ENCODE measurements around the gene LTBP1. TPM values are rescaled to one million over a fixed set of nuclear protein-coding genes. Genes with fewer than 3 reads are reported as not detected.
"Not testable (repeated sequence)": the region's sequence is repeated elsewhere in the genome, so short reads cannot be mapped to it uniquely, and the experiment has no call there.

Gene LTBP1
- total RNA-seq, 2 donors from 2014 or later = 21.2 to 24.8 TPM

DNA sequence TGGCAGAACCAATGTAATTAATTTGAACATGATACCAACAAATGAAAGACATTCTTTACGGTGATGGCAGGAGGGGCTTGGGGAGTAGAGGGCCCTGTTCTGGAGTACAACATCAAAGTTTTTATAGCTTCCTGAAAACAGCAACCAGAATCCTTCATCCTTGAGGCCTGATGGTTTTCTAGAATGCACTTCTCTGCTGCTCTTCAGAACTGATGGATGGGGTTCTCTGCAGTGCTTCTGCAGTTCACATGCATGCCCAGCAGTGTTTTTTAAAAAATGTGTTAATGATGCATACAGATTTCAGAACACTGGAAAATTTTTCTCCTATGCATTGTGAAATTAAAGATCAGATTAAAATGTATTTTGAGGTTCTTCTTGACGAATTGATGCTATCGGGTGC lies 2.5 kb downstream of the LTBP1 start:
- DNase-seq (no peak), ATAC-seq (no peak)
- intact Hi-C loops (cut with DNase I, micrococcal nuclease) = loop anchor here in 1 of 2 donors (10.0 kb wide), 1 partner anchor 174 kb away; no protein-coding TSS in a partner anchor

DNA sequence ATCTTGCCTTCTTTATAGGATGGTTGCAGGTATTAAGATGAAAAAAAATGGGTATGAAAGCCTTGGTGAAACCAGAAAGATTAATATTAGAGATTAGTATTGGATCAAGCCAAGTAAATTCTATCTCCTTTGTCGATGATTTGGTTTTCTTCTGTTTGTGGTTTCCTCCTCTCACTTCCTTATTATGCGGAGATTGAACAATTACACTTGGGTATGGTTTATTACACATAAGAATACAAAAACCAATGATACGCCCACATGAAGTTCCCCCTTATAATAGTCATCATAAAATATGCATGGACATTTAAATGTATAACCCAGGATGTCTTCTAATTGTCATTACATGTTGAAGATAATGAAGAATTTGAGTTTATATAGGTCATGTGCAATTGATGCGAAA lies 4.9 kb downstream of the LTBP1 start:
- no peak for ATAC-seq
- intact Hi-C loops (cut with DNase I, micrococcal nuclease) = no loop called here
- DNase-seq = no peak

DNA sequence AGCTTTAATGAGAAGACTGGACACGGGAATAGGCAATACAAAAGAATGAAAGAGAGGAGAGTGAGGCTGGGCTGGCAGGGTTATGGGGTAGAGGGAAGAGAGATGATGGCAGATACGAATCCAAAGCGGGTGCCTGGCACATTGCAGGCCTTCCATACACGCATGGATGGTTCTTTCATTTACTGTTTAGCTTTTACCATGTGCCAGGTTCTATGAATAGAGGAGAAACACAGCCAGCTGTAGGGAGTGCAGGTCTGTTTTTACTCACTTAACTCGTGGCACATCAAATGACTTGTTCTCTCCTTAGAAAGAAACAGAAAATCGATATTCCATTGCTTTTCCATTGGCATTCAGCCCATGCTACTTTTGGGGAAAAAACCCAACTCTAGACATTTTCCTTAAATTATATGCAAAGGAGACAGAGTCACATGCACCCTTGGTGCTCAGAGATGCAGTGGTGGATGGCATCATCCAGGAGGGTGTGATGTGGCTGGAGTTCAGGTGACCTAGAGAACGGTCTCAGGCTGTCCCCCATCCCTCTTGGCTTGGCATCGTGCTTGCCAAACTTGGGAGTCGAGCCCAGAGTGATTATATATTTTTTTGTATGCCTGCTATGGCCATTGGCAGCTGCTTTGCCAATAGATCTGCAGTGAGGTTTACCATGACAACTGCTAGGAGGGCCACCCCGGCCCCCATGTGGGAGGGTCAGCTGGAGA lies 6.2 kb downstream of the LTBP1 start:
- intact Hi-C loops (cut with DNase I, micrococcal nuclease) = no loop called here
- DNase-seq (no peak), ATAC-seq (no peak)

DNA sequence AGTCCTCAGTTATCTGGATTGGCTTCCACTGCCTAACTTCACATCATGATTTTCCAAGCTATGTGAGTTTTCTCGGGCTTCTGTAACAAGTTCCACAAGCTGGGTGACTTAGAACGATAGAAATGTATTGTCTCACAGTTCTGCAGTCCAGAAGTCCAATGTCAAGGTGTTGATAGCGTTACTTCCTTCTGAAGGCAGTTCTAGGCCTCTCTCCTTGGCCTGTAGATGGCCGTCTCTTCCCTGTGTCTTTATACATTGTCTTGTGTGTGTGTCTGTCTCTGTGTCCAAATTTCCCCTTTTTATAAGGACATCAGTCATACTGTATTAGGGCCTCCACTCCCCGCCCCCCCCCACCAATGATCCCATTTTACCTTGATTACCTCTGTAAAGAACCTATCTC lies 7.5 kb downstream of the LTBP1 start:
- intact Hi-C loops (cut with DNase I, micrococcal nuclease) = no loop called here
- no peak for ATAC-seq

DNA sequence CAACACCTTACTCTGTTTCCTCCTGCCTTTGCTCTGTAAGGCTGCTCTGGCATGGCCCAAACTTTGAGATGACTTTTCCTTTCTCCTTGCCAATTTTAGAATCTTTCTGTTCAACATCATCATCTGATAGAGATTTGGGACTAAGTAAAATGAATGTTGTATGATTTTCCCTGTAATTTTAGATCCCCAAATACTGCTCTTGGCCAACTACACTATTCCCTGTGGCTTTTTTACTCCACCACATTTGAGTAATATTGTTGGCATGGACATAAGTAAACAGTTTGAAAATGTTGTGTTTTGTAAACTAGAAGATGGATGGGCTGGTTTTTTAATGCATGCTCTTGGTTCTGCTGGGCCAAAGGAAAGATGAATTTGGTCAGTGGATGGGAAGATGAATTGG lies 12.1 kb downstream of the LTBP1 start:
- ATAC-seq (no peak), DNase-seq (no peak)
- intact Hi-C loops (cut with DNase I, micrococcal nuclease) = no loop called here

More for the DNA sequence above, 7.5 kb downstream of the LTBP1 start:
- DNase-seq = no peak

DNA sequence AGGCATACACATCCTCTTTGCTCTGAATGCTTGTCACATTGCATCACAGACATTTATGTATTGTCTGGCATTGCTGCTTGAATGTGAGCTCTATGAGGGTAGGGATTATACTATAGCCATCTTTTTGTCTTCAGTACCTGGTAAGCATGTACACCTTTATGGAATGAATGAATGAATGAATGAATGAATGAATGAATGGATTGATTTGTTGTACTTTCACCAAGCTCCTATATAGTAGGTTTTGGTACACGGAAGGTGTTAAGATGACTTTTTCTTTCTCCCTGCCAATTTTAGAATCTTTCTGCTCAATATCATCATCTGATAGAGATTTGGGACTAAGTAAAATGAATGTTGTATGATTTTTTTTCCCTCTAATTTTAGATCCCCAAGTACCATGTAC lies 13.5 kb downstream of the LTBP1 start:
- no peak for ATAC-seq
- intact Hi-C loops (cut with DNase I, micrococcal nuclease) = no loop called here
- DNase-seq = no peak

DNA sequence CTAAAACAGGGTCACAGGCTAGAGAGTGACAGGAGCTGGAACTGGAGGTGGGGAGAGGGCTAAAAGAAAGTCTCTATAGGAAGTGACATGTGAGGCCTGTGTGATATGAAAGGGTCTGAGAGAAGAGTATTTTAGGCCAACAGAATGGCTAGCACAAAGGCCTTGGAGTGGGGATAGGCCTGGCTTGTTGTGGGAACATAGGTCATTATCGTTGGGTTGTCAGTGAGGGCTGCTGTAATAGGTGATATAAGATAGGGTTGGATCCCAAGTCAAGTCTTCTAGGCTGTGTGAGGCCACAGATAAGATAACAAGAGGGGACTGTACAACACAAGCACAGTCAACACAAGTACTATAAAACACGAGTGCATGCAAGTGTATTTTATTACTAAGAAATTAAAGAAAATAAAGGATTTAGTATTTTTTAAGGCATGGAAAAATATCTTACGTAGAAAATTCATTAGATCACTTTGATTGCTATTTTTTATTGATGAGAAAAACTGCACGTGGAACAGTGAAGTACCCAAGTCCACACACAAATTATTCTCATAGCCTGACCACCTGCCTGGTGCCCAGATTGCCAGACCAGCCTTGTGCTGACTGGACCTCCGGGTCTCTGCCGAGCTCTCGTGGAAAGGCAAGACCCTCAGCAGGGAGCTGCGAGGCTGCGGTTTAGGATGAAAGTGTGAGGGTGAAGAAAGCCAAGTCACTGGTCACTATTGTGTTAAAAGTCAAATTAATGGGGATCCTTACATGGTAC lies 14.1 kb downstream of the LTBP1 start:
- ATAC-seq = no peak
- DNase-seq = no peak
- intact Hi-C loops (cut with DNase I, micrococcal nuclease) = no loop called here

DNA sequence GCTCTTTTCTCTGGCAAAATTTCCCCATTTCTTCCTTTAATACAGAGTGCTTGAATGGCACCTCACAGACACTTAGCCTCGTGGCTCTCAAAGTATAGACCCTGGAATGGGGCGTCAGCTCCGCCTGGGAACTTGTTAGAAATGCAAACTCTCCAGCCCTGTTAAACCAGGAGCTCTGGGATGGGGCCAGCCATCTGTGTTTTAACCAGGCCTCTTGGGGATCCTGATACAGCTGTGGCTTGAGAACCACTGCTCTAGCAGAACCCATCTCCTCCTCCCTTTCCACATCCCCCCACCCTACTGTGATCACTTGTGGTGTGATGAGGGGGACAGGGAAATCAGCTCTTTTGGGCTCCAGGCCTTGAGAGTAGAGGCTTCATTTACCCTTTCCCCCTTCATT lies 15.9 kb downstream of the LTBP1 start:
- DNase-seq (no peak), ATAC-seq (no peak)
- intact Hi-C loops (cut with DNase I, micrococcal nuclease) = no loop called here

DNA sequence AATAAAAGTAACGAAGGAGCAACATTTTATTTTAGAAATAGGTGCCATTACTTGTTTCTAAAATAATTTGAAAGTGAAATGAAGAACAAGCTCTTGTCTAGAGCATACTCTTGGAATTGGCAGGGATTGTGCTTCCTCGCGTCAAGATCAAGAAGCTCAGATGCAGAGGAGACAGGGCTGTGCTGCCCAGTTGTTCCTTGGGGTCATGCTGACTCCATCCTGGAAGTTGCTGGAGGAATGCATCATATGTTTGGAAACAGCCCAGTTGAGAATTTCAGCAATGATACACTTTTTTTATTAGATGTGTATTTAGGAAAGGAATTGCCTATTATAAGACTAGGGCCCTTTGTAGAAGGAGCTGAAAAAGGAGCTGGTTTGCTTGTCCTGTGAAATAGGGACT lies 17.2 kb downstream of the LTBP1 start:
- intact Hi-C loops (cut with DNase I, micrococcal nuclease) = no loop called here
- no peak for ATAC-seq
- DNase-seq = no peak

DNA sequence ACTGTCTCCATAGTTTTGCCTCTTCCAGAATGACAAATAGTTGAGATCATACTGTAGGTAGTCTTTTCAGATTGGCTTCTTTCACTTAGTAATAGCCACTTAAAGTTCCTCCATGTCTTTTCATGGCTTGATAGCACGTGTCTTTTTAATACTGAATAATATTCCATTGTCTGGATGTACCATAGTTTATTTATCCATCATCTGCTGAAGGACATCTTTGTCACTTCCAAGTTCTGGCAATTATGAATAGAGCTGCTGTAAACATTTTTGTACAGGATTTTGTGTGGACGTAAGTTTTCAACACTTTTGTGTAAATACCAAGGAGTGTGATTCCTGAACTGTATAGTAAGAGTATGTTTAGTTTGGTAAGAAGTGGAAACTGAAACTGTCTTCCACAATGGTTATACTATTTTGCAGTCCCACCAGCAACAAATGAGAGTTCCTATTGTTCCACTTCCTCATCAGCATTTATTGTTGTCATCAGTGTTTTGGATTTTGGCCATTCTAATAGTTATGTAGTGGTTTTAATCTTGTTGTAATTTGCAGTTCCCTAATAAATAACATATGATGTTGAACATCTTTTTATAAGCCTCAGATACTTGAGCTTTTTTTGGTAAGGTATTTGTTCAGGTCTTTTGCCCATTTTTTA lies 18.9 kb downstream of the LTBP1 start:
- ATAC-seq (no peak), DNase-seq (no peak)
- intact Hi-C loops (cut with DNase I, micrococcal nuclease) = no loop called here

DNA sequence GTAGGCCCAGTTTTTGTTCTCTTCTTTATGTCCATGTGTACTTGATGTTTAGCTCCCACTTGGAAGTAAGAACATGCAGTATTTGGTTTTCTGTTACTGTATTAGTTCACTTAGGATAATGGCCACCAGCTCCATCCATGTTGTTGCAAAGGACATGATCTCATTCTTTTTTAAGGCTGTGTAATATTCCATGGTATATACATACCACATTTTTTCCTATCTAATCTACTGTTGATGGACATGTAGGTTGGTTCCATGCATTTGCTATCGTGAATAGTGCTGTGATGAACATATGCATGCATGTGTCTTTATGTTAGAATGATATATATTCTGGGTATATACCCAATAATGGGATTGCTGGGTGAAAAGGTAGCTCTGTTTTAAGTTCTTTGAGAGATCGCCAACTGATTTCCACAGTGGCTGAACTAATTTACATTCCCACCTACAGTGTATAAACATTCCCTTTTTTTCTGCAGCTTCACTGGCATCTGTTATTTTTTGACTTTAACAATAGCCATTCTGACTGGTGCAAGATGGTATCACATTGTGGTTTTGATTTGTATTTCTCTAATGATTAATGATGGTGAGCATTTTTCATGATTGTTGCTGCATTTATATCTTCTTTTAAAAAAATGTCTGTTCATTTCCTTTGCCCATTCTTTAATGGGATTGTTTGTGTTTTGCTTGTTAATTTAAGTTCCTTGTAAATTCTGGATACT lies 22.9 kb downstream of the LTBP1 start:
- ATAC-seq (no peak), DNase-seq (no peak)
- intact Hi-C loops (cut with DNase I, micrococcal nuclease) = no loop called here

DNA sequence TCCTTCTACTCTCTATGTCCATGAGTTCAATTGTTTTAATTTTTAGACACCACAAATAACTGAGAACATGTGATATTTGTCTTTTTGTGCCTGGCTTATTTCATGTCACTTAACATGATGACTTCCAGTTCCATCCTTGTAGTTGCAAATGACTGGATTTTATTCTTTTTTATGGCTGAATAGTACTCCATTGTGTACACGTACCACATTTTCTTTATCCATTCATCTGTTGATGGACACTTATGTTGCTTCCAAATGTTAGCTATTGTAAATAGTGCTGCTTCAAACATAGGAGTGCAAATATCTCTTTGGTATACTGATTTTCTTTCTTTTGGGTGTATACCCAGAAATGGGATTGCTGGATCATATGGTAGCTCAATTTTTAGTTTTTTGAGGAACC lies 27.0 kb downstream of the LTBP1 start:
- DNase-seq; intact Hi-C loops (cut with DNase I, micrococcal nuclease); ATAC-seq: not testable (repeated sequence)

DNA sequence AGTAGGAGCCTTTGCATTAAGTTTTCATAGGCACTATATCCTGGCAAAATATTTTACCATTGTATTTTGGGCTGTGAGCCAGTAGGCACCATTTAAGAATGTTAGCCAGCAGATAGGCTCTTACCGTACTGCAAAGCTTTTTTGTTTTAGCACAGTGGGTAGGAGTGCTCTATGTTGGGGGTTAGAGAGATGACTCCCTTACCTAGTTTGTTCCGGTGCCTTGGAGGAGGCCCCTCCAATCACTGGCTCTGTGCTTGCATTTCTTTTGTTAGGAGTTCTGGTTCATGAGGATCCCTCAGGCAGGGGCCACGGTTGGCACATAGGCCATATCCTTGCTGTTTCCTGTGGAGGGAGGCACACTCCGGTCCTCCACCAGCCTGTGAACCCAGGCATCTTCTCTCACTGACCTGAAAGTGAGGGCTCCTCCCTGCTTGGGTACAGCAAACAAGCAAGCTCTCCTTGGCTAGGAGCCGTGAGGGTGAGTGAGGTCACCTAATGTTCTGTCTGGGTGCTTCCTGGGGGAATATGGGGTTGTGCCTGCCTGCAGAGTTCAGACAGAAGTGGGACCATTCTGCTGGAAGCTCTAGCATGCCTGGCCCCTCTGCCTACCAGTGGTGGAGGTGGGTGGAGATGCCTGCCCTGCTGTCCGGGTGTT lies 29.8 kb downstream of the LTBP1 start:
- intact Hi-C loops (cut with DNase I, micrococcal nuclease) = no loop called here
- ATAC-seq (peak; percentile 77), DNase-seq (peak; percentile 49 to 73)

DNA sequence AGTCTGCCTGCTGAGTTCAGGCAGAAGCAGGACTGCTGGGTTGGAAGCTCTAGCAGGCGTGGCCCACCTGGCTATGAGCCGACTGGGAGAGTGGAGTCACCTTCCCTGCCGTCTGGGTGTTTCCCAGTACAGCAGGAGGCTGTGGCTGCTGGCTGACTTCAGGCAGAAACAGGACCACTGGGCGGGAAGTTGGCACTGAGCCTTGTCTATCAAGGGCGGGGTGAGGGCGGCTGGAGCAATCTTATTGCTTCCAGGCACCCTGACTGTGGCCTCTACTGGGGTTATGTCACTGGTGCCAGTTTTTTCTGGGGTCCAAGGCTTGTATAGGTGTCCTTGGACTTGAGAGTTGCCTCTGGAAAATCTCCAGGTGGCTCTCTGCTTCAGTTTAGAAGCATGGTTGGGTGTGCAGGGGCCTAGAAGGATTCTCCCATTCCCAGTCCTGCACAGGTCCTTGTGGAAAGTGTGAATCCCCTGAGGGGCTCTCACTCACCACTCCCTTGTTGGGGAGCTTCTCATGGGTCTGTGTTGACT lies 30.5 kb downstream of the LTBP1 start:
- intact Hi-C loops (cut with DNase I, micrococcal nuclease) = no loop called here
- DNase-seq (peak; percentile 95 to 97), ATAC-seq (peak; percentile 99)

DNA sequence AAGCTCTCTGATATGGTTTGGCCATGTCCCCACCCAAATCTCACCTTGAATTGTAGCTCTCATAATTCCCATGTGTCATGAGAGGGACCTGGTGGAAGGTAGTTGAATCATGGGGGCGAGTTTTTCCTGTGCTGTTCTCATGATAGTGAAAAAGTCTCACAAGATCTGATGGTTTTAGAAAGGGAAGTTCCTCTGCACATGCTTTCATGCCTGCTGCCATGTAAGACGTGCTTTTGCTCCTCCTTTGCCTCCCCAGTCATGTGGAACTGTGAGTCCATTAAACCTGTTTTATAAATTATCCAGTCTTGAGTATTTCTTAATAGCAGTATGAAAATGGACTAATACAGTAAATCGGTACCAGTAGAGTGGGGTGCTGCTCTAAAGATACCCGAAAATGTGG lies 34.9 kb downstream of the LTBP1 start:
- intact Hi-C loops (cut with DNase I, micrococcal nuclease) = no loop called here
- DNase-seq (no peak), ATAC-seq (no peak)

DNA sequence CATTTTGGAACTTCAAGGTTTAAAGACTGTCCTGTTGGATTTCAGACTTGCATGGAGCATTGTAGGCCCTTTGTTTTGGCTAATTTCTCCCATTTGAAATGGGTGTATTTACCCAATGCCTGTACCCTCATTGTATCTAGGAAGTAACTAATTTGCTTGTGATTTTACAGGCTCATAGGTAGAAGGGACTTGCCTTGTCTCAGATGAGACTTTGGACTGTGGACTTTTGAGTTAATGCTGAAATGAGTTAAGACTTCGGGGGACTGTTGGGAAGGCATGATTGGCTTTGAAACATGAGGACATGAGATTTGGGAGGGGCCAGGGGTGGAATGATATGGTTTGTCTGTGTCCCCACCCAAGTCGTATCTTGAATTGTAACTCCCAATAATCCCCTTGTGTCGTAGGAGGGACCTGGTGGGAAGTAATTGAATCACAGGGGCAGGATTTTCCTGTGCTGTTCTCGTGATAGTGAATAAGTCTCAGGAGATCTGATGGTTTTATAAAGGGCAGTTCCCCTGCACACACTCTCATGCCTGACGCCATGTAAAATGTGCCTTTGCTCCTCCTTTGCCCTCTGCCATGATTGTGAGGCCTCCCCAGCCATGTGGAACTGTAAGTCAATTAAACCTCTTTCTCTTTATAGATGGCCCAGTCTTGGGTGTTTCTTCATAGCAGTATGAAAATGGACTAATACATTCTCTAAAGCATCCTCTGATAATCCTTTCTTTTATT lies 36.6 kb downstream of the LTBP1 start:
- peak; percentile 71 for ATAC-seq
- intact Hi-C loops (cut with DNase I, micrococcal nuclease); DNase-seq: not testable (repeated sequence)

DNA sequence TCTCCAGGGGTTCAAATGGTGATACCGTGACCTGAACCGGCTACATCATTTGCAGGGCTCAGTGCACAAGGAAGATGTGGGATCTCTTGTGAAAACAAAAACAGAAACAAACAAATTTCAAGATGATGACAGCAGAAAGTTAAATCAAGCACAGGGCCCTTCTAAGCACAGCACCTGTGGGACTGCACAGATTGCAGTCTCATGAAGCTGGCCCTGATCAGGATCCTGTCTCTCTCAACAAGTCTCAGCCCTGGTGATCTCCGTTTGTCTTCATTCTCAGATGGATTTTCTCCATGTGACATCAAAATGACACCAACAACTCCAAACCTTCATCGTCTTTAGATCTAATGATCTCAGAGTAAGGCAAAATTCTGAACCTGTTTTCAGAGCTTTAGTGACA lies 39.7 kb downstream of the LTBP1 start:
- intact Hi-C loops (cut with DNase I, micrococcal nuclease) = no loop called here
- no peak for DNase-seq
- no peak for ATAC-seq

DNA sequence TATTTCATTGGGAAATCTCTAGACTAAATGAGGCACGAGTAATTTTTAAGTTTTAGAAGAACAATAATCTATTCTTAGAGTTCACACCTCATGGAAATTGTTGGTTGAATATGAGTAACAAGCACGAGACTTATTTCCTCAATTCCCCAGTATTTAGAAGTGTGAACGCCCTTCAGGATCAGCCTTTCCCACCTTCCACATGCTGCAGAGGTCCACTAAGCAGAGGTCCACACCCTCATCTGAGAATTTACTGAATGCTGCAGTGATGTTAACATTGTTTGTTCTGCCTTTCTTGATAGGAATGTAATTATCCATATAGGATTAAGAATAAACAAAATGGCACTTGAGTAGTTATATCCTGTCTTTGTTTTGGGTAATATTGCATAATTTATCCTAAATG lies 41.8 kb downstream of the LTBP1 start:
- no peak for DNase-seq
- ATAC-seq = no peak
- intact Hi-C loops (cut with DNase I, micrococcal nuclease) = no loop called here

All from left colon (tissue), 2 donors.